HG03135 (cell line): ENCODE measurements around the gene TM4SF18.

Experiments
- ATAC-seq: cut with Tn5 transposase; IDR thresholded peaks from one replicate; pipeline ENCODE4 v1.9.1; 2021; ENCODE audit warnings: mild to moderate bottlenecking, moderate library complexity; ENCODE audit not compliant: unreplicated experiment

TM4SF18 gene

DNA sequence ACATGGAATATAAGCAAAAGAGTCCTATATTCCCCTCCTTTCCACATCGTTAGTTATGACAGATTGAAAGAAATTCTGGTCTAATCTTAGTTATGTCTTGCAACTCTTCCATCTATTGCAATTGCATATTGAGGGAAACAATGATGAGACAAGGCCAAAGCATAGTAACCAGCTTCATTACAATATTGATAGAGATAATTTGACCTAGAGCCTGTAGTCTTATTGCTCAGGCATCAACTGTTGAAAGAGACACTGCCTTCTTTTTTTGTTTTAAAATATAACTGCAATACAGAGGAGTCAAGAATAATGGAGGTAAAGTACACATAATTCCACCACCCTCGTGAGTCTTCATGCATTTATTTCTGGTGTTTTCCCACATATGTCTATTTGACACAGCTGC is 2.0 kb downstream of the TM4SF18 start:
- no peak for ATAC-seq

DNA sequence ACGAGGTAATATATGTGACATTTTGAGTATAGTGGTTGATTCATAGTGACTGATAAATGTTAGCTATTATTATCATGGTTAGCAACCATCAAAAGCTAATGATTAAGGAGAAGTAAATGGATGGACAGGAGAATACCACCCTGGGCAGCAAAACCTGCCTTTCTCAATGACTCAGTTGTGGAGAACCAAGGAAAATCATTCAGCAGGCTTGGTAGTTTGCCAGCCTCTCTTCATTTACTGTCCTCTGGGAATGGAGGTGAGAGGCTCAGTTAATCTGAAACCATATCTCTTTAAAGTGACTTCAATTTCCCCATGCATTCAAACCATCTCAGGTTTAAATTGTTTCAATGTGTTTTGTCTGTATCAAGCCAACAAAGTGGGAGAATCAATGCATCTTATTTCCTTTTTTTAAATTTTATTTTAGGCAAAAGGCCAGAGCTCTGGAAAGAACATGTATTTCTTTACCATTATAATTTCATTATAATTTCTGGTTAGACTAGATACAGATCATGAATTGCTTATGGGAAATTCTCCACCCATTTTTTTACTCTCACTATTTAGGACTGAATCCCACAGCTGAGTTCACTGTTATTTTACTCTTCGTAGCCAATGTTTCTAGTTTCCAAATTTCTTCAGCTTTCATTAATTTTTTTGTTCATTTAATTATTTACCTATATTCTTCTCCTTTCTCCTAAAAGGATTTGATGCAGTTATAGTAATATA is 2.7 kb downstream of the TM4SF18 start:
- no peak for ATAC-seq

- no peak for ATAC-seq
These were observed 6.3 kb downstream of the TM4SF18 start for GRCh38 chr3:149327156-149327555.

GRCh38 chr3:149325581-149325980 is 7.9 kb downstream of the TM4SF18 start:
- no peak for ATAC-seq

GRCh38 chr3:149324332-149324731 is 9.1 kb downstream of the TM4SF18 start:
- no peak for ATAC-seq

DNA sequence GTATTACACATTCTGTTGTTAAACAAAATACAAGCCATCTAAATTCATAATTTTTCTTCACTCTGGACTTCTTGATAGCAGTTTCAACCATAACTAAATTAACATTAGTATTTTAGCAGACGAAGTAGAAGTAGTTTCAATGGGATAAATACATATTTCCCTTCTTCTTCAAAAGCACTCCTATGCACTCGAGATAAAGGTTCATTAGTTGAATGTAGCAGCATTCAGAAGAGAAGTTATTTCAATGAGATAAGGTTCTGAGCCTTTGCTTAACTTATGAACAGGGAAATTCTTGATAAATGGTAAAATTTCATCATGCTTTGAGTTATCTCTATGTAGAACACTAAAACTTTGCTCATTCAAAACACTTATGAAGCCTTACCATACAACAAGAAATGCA is 11.8 kb downstream of the TM4SF18 start:
- ATAC-seq, result no peak

DNA sequence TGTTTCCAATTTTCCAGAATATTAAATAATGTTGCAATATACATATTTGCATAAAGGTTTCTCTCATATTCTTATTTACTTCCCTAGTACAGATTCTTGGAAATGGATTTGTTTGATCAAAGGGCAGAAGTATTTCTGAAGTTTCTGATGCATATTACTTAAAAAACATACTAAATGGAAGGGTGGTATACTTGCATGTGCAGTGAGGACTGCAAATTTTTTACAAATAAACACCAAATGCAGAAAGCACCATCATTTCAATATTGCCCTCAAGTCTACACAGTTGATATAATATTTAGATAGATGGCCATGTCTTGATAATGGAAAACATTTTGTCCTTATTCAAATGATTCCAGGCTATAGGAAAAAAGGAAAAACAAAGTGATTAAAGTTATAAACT is 12.3 kb downstream of the TM4SF18 start:
- ATAC-seq, result no peak

- ATAC-seq, result no peak
These were observed 13.7 kb downstream of the TM4SF18 start for GRCh38 chr3:149319750-149320149.

DNA sequence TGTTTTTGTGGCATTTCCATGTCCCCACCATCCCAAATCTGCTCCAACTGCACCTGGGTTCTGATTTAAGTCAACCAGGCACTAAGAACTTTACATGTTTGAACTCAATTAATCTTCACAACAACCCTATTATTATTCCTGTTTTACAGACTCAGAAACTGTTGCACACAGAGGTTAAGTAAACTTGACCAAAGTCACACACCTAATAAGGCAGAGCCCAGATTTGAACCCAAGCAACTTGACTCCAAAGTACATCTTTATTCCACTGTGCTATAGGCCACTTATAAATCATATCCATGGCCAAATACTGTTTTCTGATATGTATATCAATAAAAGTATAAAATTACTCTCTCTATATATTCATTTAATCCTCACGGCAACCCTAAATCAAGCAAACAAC is 16.4 kb downstream of the TM4SF18 start:
- no peak for ATAC-seq

- no peak for ATAC-seq
These were observed 17.0 kb downstream of the TM4SF18 start for GRCh38 chr3:149316437-149316836.

DNA sequence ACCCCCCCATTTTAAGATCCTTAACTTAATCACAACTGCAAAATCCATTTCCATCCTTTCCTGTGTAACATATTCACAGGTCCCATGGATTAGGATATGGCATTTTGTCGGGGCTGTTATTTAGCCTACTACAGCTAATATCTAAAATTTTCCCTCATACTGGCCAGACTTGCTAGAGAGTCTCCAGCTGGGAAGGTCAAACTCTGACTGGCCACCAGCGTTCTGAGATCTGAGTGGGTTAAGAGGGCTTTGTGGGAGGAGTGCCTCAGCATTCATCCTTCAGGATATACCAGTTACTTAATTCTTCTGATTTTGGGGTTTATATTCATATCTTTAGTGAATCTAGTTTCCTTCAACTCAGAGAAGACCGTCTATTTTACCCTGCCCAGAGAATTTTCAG is 17.7 kb downstream of the TM4SF18 start:
- ATAC-seq, result no peak

DNA sequence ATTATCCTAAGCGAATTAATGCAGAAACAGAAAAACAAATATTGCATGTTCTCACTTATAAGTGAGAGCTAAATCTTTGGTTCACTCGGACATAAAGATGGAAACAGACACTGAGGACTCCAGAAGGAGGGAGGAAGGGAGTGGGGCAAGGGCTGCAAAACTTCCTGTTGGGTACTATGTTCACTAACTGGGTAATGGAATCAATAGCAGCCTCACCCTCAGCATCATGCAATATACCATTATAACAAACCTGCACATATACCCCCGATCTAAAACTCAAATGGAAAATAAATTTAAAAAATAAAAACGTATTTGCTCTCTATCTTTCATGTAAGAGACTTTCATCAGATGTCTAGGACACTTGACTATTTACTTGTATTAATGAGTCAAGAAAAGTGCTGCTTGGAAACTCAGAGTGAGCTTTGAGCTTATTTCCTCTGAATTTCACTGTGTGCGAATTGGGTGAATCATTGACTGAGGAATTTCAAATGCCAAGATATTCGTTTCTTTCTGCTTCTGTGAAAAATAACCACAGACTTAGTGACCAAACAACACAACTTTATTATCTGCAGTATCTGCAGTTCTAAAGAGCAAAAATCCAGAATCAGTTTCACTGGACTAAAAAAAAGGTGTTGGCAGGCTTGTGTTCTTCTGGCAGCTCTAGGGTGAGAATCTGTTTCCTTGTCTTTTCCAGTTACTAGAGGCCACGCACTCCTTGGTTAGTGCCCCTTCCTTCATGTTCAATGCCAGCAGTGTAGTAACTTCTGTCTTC is 18.4 kb downstream of the TM4SF18 start:
- ATAC-seq, result no peak

GRCh38 chr3:149313542-149313941 is 19.9 kb downstream of the TM4SF18 start:
- no peak for ATAC-seq

- ATAC-seq, result no peak
These were observed 22.5 kb downstream of the TM4SF18 start for GRCh38 chr3:149310796-149311534.

DNA sequence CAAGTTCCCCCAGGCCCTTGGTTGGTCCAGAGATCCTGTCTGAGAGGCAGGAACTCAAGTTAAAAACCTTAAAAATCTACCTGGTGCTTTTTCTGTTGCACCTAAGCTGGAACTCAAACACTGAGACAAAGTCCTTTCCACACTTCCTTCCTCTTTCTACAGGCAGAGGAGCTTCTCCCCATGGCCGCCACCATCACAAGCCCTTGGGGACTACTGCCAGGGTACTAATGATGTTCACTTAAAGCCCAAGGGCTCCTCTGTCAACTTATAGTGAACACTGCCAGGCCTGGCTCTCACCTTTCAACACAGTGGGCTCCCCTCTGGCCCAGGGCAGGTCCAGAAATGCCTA is 26.0 kb downstream of the TM4SF18 start:
- no peak for ATAC-seq

DNA sequence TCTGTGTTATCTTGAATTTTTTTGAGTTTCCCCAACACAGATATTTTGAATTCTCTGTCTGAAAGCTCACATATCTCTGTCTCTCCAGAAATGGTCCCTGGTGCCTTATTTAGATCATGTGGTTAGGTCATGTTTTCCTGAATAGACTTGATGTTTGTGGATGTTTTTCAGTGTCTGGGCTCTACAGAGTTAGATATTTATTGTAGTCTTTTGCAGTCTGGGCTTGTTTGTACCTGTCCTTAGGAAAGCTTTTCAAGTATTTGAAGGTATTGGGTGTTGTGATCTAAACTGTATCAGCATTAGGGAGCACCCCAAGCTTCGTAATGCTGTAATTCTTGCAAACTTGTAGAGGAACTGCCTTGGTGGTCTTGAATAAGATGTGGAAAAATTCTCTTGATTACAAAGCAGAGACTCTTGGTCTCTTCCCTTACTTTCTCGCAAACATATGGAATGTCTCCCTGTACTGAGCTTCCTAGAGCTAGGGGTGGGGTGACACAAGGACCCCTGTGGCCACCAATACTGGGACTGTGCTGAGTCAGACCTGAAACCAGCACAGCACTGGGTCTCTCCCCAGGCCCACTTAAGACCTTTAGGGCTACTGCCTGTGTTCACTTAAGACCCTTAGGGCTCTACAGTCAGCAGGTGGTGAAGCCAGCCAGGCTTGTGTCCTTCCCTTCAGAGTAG is 26.5 kb downstream of the TM4SF18 start:
- ATAC-seq, result no peak

DNA sequence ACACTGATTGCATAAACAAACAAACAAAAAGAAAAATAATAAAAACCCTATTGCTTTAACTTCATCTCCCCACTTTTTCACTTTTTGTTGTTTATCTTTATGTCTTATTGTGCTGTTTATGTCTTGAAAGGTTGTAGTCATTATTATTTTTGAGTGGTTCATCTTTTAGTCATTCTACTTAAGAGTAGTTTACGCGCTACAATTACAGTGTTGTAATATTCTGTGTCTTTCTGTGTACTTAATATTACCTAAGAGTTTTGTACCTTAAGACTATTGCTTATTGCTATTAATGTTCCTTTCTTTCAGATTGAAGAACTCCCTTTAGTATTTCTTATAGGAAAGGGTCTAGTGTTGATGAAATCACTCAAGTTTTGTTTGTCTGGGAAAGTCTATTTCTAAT is 28.1 kb downstream of the TM4SF18 start:
- no peak for ATAC-seq

- no peak for ATAC-seq
These were observed 33.3 kb downstream of the TM4SF18 start for GRCh38 chr3:149299938-149300801.

- ATAC-seq, result no peak
These were observed 36.5 kb downstream of the TM4SF18 start for GRCh38 chr3:149296972-149297371.

GRCh38 chr3:149292666-149293065 is 40.8 kb downstream of the TM4SF18 start:
- no peak for ATAC-seq
